Measurements from ENCODE around the gene SERTAD1.

SERTAD1 gene

GRCh38 chr19:40378509-40378908 lies 47.3 kb downstream of the SERTAD1 start:
- DNase-seq = no peak
- H3K36me3 ChIP-seq = peaks cover 15% of the 10 kb centered on the region
- no peak for TF ChIP-seq CTCF (IDR thresholded peaks at IDR 0.05; ENCODE audit: low read depth, low read length)
- H3K27me3 ChIP-seq = no peaks in the 10 kb centered on the region
- H3K4me3 ChIP-seq (ENCODE audit: low read depth, low read length) = no peak overlapping the region
- no peaks in the 10 kb centered on the region for H3K4me1 ChIP-seq
- H3K9me3 ChIP-seq = no peaks in the 10 kb centered on the region

- no peak for DNase-seq
Measured at GRCh38 chr19:40377876-40378385, 47.9 kb downstream of the SERTAD1 start.

GRCh38 chr19:40376286-40376862 lies 49.4 kb downstream of the SERTAD1 start:
- no peak for DNase-seq
- no peaks in the 10 kb centered on the region for H3K27me3 ChIP-seq
- H3K4me3 ChIP-seq (ENCODE audit: low read depth, low read length) = no peak overlapping the region
- no peak for TF ChIP-seq CTCF (IDR thresholded peaks at IDR 0.05; ENCODE audit: low read depth, low read length)
- H3K36me3 ChIP-seq = peaks cover 24% of the 10 kb centered on the region
- no peaks in the 10 kb centered on the region for H3K4me1 ChIP-seq
- H3K9me3 ChIP-seq = no peaks in the 10 kb centered on the region

More at GRCh38 chr19:40377876-40378385, 47.9 kb downstream of the SERTAD1 start:
- TF ChIP-seq CTCF (IDR thresholded peaks at IDR 0.05; ENCODE audit: low read depth, low read length) = no peak
- Histone ChIP-seq H3K36me3 (peaks cover 15% of the 10 kb centered on the region), H3K9me3 (no peaks in the 10 kb centered on the region), H3K4me3 (ENCODE audit: low read depth, low read length) (no peak overlapping the region), H3K27me3 (no peaks in the 10 kb centered on the region), H3K4me1 (no peaks in the 10 kb centered on the region)

DNA sequence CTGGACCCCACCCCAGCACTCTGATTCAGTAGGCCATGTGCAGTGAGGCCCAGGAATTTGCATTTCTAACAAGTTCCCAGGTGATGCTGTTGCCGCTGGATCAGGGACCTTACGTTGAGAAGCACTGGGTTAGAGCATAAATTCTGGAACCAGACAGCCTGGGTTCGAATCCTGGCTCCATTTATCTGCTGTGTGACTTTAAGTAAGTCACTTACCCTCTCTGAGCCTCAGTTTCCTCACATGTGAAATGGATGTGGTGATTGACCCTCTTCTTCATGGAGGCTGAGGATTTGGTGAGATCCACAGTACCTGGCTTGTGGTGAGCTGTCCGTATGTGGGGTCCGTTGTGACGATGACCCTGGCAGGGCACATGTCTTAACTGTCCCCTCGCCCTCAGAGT lies 51.7 kb downstream of the SERTAD1 start:
- H3K27me3 ChIP-seq = no peaks in the 10 kb centered on the region
- H3K9me3 ChIP-seq = no peaks in the 10 kb centered on the region
- no peak for TF ChIP-seq CTCF (IDR thresholded peaks at IDR 0.05; ENCODE audit: low read depth, low read length)
- H3K4me3 ChIP-seq (ENCODE audit: low read depth, low read length) = no peak overlapping the region
- peaks cover 27% of the 10 kb centered on the region for H3K36me3 ChIP-seq
- H3K4me1 ChIP-seq = 0 out of 2 replicates have a peak, but pooled peaks cover 3% of the 10 kb centered on the region
- DNase-seq = no peak

GRCh38 chr19:40371802-40372122 lies 54.0 kb downstream of the SERTAD1 start:
- no peak overlapping the region for H3K4me3 ChIP-seq (ENCODE audit: low read depth, low read length)

More at GRCh38 chr19:40371802-40372122, 54.0 kb downstream of the SERTAD1 start:
- Histone ChIP-seq H3K36me3 (peaks cover 32% of the 10 kb centered on the region), H3K4me1 (peaks cover 4% of the 10 kb centered on the region), H3K27me3 (no peaks in the 10 kb centered on the region), H3K9me3 (no peaks in the 10 kb centered on the region)
- no peak for DNase-seq
- TF ChIP-seq CTCF (IDR thresholded peaks at IDR 0.05; ENCODE audit: low read depth, low read length) = no peak
